ENCODE data around the gene TLX2. TPM values are rescaled to one million over a fixed set of nuclear protein-coding genes. Genes with fewer than 3 reads are reported as not detected.

TLX2 gene
- polyA plus RNA-seq, 2 of the 4 experiments (the other 2 are of a cell fraction): 0.05 to 0.37 TPM

- TF ChIP-seq HMGXB4 (CRISPR knock-in tag; IDR thresholded peaks at IDR 0.05; ENCODE audit: borderline replicate concordance) (no peak), EHMT2 (IDR thresholded peaks at IDR 0.05; ENCODE audit: low read depth) (no peak)
Observed at GRCh38 chr2:74501335-74502071, 12.7 kb upstream of the TLX2 start (continued).

GRCh38 chr2:74502147-74502719, 12.0 kb upstream of the TLX2 start:
- ChIA-PET POLR2A (interaction anchor here (1.8 kb wide), 1 partner anchor 19 kb away, joined by 11 read pairs; the partner anchor contains the start of genes CCDC142 and TTC31), CTCF (interaction anchor here (1.0 to 15.5 kb wide), 4 partner anchors 15 to 111 kb away, joined by 3 to 184 read pairs (median 10); partner anchors contain the start of genes CCDC142 and TTC31)
- ATAC-seq: no peak
- no peaks in the 10 kb centered on the region for H3K9me3 ChIP-seq
- H3K4me3 ChIP-seq: peak overlapping the region; percentile 54
- DNase-seq (ENCODE audit: low read depth in 1 of 2, low spot score in 1 of 2): no peak
- peak overlapping the region; percentile 72 for H3K4me2 ChIP-seq
- FAIRE-seq: no peak
- H3K4me1 ChIP-seq: peaks cover 29% of the 10 kb centered on the region
- TF ChIP-seq GATA3 (IDR thresholded peaks at IDR 0.05; ENCODE audit: borderline replicate concordance) (0 out of 2 replicates have a peak, but pooled peaks have one; percentile 9), FOXS1 (CRISPR knock-in tag; IDR thresholded peaks at IDR 0.05) (no peak), NFE2L2 (conservative IDR thresholded peaks at IDR 0.05; ENCODE audit: low read length) (no peak), EP300 (IDR thresholded peaks at IDR 0.05) (no peak), TP53 (CRISPR knock-in tag; IDR thresholded peaks at IDR 0.05) (no peak), SMC3 (IDR thresholded peaks at IDR 0.05) (no peak), BCL3 (IDR thresholded peaks at IDR 0.05) (no peak), RAD21 (conservative IDR thresholded peaks at IDR 0.05 in 1 of 2, IDR thresholded peaks at IDR 0.05 in 1 of 2) (no peak), HES2 (IDR thresholded peaks at IDR 0.05) (no peak)
- WGBS (ENCODE audit: missing lambda C conversion rate): 53% methylated on average over 27 of the region's 32 CpGs
- peak overlapping the region; percentile 83 to 96 for H3K27ac ChIP-seq

GRCh38 chr2:74502720-74503505, 11.3 kb upstream of the TLX2 start:
- H3K4me3 ChIP-seq: peak overlapping the region; percentile 54
- peak overlapping the region; percentile 72 for H3K4me2 ChIP-seq
- CTCF ChIA-PET: interaction anchor here (1.7 to 15.5 kb wide), 4 partner anchors 16 to 111 kb away, joined by 3 to 184 read pairs (median 12); partner anchors contain the start of genes AUP1, CCDC142, HTRA2 and TTC31
- H3K9me3 ChIP-seq: no peaks in the 10 kb centered on the region
- peak; percentile 73 to 79 for DNase-seq (ENCODE audit: low read depth in 1 of 2, low spot score in 1 of 2)
- H3K4me1 ChIP-seq: peaks cover 29% of the 10 kb centered on the region
- WGBS (ENCODE audit: missing lambda C conversion rate): 39% methylated on average over 43 of the region's 67 CpGs
- peak; percentile 30 to 62 for ATAC-seq
- FAIRE-seq: no peak
- POLR2A ChIA-PET: interaction anchor here (1.3 to 1.8 kb wide), 2 partner anchors 14 to 20 kb away, joined by 5 to 11 read pairs; partner anchors contain the start of genes CCDC142 and TTC31
- peak overlapping the region; percentile 83 to 96 for H3K27ac ChIP-seq
- TF ChIP-seq PBX3 (IDR thresholded peaks at IDR 0.05) (no peak), HDAC2 (IDR thresholded peaks at IDR 0.05) (no peak), CHD2 (IDR thresholded peaks at IDR 0.05; ENCODE audit: low read length, partially characterized antibody) (no peak), KDM1A (IDR thresholded peaks at IDR 0.05; ENCODE audit: low read depth) (no peak), EP300 (IDR thresholded peaks at IDR 0.05) (no peak), ESRRA (IDR thresholded peaks at IDR 0.05; ENCODE audit: borderline replicate concordance, low read length) (no peak), FOXS1 (CRISPR knock-in tag; IDR thresholded peaks at IDR 0.05) (no peak), HOXB5 (CRISPR knock-in tag; IDR thresholded peaks at IDR 0.05) (0 out of 2 replicates have a peak, but pooled peaks have one; percentile 30), JUNB (IDR thresholded peaks at IDR 0.05) (no peak), CTCF (IDR thresholded peaks at IDR 0.05) (peak; percentile 43), JUN (IDR thresholded peaks at IDR 0.05) (peak in 1 of 2 experiments; percentile 38; a peak in 1 of 5 replicates), RCOR1 (IDR thresholded peaks at IDR 0.05; ENCODE audit: low read depth, low read length) (no peak), HOXA7 (CRISPR knock-in tag; IDR thresholded peaks at IDR 0.05) (no peak), GATA3 (IDR thresholded peaks at IDR 0.05; ENCODE audit: borderline replicate concordance) (no peak; the same call in 1 of the 2 replicates), RNF2 (IDR thresholded peaks at IDR 0.05; ENCODE audit: borderline replicate concordance, low read depth) (no peak; the same call in 1 of the 2 replicates), BHLHE40 (IDR thresholded peaks at IDR 0.05; ENCODE audit: low read depth, low read length) (peak; percentile 58; the same call in 1 of the 2 replicates)

Data from A549 (cell line).